Breast epithelium (tissue), 3 donors: ENCODE results near the gene GNPTAB.

Source experiments
- POLR2A ChIP-seq: fragments of 450-650 bp; IDR thresholded peaks from one replicate; pipeline ENCODE4 v1.6.1; 2016; ENCODE audit warnings: antibody characterized with exemption, mild to moderate bottlenecking, moderate library complexity
- POLR2AphosphoS5 ChIP-seq, 3 donors: sonication (generic); formaldehyde crosslinking; IDR thresholded peaks; one replicate each; pipeline ENCODE4 v1.6.1; 2017; ENCODE audit warnings: antibody characterized with exemption in 3 of 3
- TF ChIP-seq, protein P1 (sequence below), 3 donors: fragments of 450-650 bp; IDR thresholded peaks; one replicate each; pipeline ENCODE4 v1.5.1; 2016 to 2017; ENCODE audit warnings: antibody characterized with exemption in 3 of 3, mild to moderate bottlenecking in 3 of 3, moderate library complexity in 3 of 3

- TF ChIP-seq, protein P1, sequence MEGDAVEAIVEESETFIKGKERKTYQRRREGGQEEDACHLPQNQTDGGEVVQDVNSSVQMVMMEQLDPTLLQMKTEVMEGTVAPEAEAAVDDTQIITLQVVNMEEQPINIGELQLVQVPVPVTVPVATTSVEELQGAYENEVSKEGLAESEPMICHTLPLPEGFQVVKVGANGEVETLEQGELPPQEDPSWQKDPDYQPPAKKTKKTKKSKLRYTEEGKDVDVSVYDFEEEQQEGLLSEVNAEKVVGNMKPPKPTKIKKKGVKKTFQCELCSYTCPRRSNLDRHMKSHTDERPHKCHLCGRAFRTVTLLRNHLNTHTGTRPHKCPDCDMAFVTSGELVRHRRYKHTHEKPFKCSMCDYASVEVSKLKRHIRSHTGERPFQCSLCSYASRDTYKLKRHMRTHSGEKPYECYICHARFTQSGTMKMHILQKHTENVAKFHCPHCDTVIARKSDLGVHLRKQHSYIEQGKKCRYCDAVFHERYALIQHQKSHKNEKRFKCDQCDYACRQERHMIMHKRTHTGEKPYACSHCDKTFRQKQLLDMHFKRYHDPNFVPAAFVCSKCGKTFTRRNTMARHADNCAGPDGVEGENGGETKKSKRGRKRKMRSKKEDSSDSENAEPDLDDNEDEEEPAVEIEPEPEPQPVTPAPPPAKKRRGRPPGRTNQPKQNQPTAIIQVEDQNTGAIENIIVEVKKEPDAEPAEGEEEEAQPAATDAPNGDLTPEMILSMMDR (IDR thresholded peaks at IDR 0.05) = no peak
- TF ChIP-seq POLR2AphosphoS5 (IDR thresholded peaks at IDR 0.05) = no peak
- TF ChIP-seq POLR2A = no peak
Observed at GRCh38 chr12:101743242-101743641, 87.5 kb downstream of the GNPTAB start.
